Retinal pigment epithelial cell (primary cell): ENCODE results near the gene REV1.

ENCODE experiments used
- DNase-seq: peaks from one replicate; pipeline ENCODE4 v3.0.0-alpha.2; 2010; ENCODE audit warnings: low read depth
- H3K4me3 ChIP-seq: 2 replicates; pipeline ENCODE4 v1.5.1; 2011; ENCODE audit warnings: mild to moderate bottlenecking, low read length, control low read depth, moderate library complexity
- TF ChIP-seq, protein P1 (sequence below): conservative IDR thresholded peaks from 2 replicates; pipeline ENCODE4 v1.5.1; 2011; ENCODE audit warnings: low read depth, low read length, control low read depth, inconsistent platforms

Gene REV1

GRCh38 chr2:99495115-99495860 lies 5.5 kb upstream of the REV1 start:
- TF ChIP-seq, protein P1, sequence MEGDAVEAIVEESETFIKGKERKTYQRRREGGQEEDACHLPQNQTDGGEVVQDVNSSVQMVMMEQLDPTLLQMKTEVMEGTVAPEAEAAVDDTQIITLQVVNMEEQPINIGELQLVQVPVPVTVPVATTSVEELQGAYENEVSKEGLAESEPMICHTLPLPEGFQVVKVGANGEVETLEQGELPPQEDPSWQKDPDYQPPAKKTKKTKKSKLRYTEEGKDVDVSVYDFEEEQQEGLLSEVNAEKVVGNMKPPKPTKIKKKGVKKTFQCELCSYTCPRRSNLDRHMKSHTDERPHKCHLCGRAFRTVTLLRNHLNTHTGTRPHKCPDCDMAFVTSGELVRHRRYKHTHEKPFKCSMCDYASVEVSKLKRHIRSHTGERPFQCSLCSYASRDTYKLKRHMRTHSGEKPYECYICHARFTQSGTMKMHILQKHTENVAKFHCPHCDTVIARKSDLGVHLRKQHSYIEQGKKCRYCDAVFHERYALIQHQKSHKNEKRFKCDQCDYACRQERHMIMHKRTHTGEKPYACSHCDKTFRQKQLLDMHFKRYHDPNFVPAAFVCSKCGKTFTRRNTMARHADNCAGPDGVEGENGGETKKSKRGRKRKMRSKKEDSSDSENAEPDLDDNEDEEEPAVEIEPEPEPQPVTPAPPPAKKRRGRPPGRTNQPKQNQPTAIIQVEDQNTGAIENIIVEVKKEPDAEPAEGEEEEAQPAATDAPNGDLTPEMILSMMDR = no peak
- no peak for DNase-seq
- no peak overlapping the region for H3K4me3 ChIP-seq

DNA sequence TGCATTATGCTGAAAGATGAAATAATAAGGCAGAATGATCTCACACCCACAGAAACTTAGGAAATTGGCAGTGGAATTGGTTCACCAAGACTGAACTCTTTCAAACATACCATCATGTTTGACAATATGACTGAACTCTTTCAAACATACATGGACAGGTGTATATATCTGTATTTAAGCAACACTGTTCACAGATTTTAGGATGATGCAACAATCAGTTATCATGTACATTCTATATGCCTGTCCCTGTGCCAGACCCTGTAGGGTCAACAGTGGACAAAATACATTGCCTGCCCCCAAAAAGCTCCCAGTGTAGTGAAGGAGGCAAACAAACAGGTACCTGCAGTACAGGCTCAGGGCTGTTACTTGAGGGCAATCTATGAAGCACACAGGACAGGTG lies 2.9 kb upstream of the REV1 start:
- no peak overlapping the region for H3K4me3 ChIP-seq
- TF ChIP-seq, protein P1 = no peak
- DNase-seq = no peak

DNA sequence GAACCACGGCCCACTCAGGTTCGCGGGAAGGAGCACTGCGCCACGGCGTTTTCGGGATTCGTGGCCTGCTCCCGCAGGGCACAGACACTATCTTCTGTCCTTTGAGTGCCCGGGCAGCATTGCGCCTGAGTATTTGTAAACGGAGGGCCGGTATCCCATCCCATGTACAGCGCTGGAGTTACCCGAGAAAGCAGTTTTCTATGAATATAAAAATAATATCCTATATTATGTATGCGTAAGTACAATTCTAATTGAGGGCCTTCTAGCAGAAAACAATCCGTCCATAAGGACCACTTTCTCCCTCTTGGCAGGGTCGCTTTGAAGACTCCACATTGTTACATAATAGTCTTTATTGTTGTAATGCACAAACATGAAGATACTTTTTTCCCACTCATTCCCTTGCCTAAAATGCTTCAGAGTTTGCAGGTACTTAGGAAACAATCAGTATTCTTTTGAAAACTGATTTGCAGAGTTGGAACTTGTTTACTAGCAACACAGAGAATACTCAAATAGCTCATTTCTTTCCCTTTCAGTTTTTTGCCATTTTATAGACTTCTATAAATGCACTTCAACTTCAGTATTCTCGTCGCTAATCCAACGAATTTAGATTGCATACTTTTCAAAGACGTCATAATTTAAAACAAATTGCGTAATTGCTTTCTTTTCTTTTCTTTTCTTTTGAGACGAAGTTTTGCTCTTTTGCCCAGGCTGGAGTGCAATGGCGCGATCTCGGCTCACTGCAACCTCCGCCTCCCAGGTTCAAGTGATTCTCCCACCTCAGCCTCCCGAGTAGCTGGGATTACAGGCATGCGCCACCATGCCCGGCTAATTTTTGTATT lies 1.0 kb upstream of the REV1 start:
- no peak for DNase-seq
- TF ChIP-seq, protein P1 = no peak
- H3K4me3 ChIP-seq = peak overlapping the region; percentile 77

- H3K4me3 ChIP-seq = peak overlapping the region; percentile 77
- TF ChIP-seq, protein P1 = no peak
- no peak for DNase-seq
These were observed 605 bp downstream of the REV1 start for GRCh38 chr2:99489063-99489760.

DNA sequence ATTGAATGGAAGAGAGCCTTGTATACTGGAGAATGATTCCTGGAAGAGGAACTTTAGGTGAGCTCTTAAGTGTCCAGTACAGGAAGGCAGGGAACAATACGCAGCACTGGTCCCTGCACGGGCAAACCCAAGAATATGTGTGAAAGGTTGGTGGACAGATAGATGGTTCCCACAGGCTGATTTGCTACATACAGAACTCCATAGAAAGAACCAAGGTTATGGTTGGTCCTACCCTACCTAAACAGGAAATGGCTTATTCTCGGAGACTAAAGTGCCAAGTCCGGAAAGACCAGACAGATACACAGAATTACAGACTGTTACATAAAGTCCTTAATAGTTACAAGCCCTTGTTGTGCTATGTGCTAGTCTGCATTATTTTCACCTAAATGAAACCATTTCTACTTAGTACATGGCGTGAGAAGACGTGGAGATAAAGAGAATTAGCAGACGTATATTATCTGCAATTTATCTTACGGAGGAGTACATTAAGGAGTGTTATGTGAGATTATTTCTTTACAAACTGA lies 1.2 kb downstream of the REV1 start:
- TF ChIP-seq, protein P1 = no peak
- no peak for DNase-seq
- H3K4me3 ChIP-seq = peak overlapping the region; percentile 77

- DNase-seq = no peak
- H3K4me3 ChIP-seq = no peak overlapping the region
- TF ChIP-seq, protein P1 = no peak
These were observed 1.9 kb downstream of the REV1 start for GRCh38 chr2:99487906-99488305.
